A673 (cell line): Measurements from ENCODE around the gene PDLIM5.

Experiments
- EZH2 ChIP-seq: fragments of 200-600 bp; sonication (generic); IDR thresholded peaks from 2 replicates; pipeline ENCODE4 v1.6.1; 2017; ENCODE audit warnings: borderline replicate concordance, low read depth, mild to moderate bottlenecking, mixed read lengths, antibody characterized with exemption, low read length; ENCODE audit not compliant: poor library complexity, severe bottlenecking
- TF ChIP-seq, protein P1 (sequence below): fragments of 300-800, 200-600 bp; sonication (generic); conservative IDR thresholded peaks from 2 replicates; pipeline ENCODE4 v1.5.1; 2017; ENCODE audit warnings: low read depth, mild to moderate bottlenecking, antibody characterized with exemption, low read length, moderate library complexity, mixed read lengths

DNA sequence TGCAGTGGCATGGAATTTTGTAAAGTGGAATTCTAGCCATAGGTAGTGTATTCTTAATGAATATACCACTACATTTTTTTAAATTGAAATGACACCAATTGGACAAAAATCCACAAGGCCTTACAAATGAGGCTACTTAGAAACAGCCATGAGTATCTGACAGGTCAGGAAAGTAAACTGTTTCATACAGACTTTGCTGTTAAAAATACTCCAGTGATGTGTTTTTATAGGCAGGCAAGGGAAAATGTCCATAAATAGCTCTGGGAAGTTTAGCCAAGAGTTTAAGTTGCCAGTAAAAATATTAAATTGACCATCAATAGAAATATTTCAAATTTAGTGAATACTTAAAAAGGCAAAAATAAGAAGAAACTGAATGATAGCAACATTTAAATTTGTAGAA, 41.8 kb upstream of the PDLIM5 start:
- TF ChIP-seq, protein P1, sequence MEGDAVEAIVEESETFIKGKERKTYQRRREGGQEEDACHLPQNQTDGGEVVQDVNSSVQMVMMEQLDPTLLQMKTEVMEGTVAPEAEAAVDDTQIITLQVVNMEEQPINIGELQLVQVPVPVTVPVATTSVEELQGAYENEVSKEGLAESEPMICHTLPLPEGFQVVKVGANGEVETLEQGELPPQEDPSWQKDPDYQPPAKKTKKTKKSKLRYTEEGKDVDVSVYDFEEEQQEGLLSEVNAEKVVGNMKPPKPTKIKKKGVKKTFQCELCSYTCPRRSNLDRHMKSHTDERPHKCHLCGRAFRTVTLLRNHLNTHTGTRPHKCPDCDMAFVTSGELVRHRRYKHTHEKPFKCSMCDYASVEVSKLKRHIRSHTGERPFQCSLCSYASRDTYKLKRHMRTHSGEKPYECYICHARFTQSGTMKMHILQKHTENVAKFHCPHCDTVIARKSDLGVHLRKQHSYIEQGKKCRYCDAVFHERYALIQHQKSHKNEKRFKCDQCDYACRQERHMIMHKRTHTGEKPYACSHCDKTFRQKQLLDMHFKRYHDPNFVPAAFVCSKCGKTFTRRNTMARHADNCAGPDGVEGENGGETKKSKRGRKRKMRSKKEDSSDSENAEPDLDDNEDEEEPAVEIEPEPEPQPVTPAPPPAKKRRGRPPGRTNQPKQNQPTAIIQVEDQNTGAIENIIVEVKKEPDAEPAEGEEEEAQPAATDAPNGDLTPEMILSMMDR: no peak
- TF ChIP-seq EZH2: no peak
